ENCODE data around the gene COL2A1. TPM values are rescaled to one million over a fixed set of nuclear protein-coding genes. Genes with fewer than 3 reads are reported as not detected.

Gene COL2A1
- total RNA-seq, 1 experiment from 2014 or later, result not detected

GRCh38 chr12:48022180-48022521, 17.9 kb upstream of the COL2A1 start:
- intact Hi-C loops (cut with micrococcal nuclease; ENCODE audit: unreplicated experiment), result loop anchor here (10.0 kb wide), 1 partner anchor 117 kb away; the partner anchor contains the start of gene VDR
- CTCF ChIA-PET, result interaction anchor here (0.7 kb wide), 1 partner anchor 935 kb away, joined by 3 read pairs; the partner anchor contains the start of gene ARF3

GRCh38 chr12:48021485-48022179, 17.4 kb upstream of the COL2A1 start:
- H3K4me3 ChIP-seq, result no peak overlapping the region
- H3K4me2 ChIP-seq, result peak overlapping the region; percentile 69
- peaks cover 37% of the 10 kb centered on the region for H3K27me3 ChIP-seq (ENCODE audit: insufficient read depth, low read depth)
- TF ChIP-seq, protein P1, sequence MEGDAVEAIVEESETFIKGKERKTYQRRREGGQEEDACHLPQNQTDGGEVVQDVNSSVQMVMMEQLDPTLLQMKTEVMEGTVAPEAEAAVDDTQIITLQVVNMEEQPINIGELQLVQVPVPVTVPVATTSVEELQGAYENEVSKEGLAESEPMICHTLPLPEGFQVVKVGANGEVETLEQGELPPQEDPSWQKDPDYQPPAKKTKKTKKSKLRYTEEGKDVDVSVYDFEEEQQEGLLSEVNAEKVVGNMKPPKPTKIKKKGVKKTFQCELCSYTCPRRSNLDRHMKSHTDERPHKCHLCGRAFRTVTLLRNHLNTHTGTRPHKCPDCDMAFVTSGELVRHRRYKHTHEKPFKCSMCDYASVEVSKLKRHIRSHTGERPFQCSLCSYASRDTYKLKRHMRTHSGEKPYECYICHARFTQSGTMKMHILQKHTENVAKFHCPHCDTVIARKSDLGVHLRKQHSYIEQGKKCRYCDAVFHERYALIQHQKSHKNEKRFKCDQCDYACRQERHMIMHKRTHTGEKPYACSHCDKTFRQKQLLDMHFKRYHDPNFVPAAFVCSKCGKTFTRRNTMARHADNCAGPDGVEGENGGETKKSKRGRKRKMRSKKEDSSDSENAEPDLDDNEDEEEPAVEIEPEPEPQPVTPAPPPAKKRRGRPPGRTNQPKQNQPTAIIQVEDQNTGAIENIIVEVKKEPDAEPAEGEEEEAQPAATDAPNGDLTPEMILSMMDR (conservative IDR thresholded peaks at IDR 0.05), result no peak
- H3K9me3 ChIP-seq (ENCODE audit: insufficient read depth, low read depth), result no peaks in the 10 kb centered on the region
- peak; percentile 92 to 98 for DNase-seq
- H3K4me1 ChIP-seq (replicated peaks; ENCODE audit: insufficient read depth), result peaks cover 35% of the 10 kb centered on the region
- H3K9me2 ChIP-seq (ENCODE audit: insufficient read depth), result no peaks in the 10 kb centered on the region
- H3K27ac ChIP-seq, result no peak overlapping the region
- H3K36me3 ChIP-seq (ENCODE audit: low read depth), result no peaks in the 10 kb centered on the region
- intact Hi-C loops (cut with micrococcal nuclease; ENCODE audit: unreplicated experiment), result loop anchor here (1.0 to 10.0 kb wide), 2 partner anchors 24 to 117 kb away; partner anchors contain the start of gene VDR
- BruUV-seq (replicated peaks), result no TSS peak
- ChIA-PET POLR2A (ENCODE audit: unreplicated experiment) (interaction anchor here (0.6 to 0.8 kb wide), 3 partner anchors 14 to 1840 kb away, joined by 3 to 4 read pairs (median 3); no protein-coding TSS in a partner anchor), CTCF (interaction anchor here (0.6 to 0.7 kb wide), 2 partner anchors 189 to 936 kb away, joined by 3 to 4 read pairs; partner anchors contain the start of gene ARF3)
- H2AFZ ChIP-seq, result no peak overlapping the region
- peaks cover 22% of the 10 kb centered on the region for H3F3A ChIP-seq (ENCODE audit: insufficient read depth, low read depth)
- no peaks in the 10 kb centered on the region for H3K79me2 ChIP-seq (ENCODE audit: low read depth)
- no peaks in the 10 kb centered on the region for H4K20me1 ChIP-seq (ENCODE audit: insufficient read depth)

More at GRCh38 chr12:48022180-48022521, 17.9 kb upstream of the COL2A1 start:
- Histone ChIP-seq H3K27me3 (ENCODE audit: insufficient read depth, low read depth) (peaks cover 31% of the 10 kb centered on the region; the same call in 1 of the 2 replicates), H3F3A (ENCODE audit: insufficient read depth, low read depth) (peaks cover 22% of the 10 kb centered on the region), H3K9me2 (ENCODE audit: insufficient read depth) (no peaks in the 10 kb centered on the region), H3K4me2 (peak overlapping the region; percentile 69), H3K4me3 (no peak overlapping the region), H3K79me2 (ENCODE audit: low read depth) (no peaks in the 10 kb centered on the region), H3K4me1 (replicated peaks; ENCODE audit: insufficient read depth) (peaks cover 35% of the 10 kb centered on the region), H4K20me1 (ENCODE audit: insufficient read depth) (no peaks in the 10 kb centered on the region), H3K27ac (peak overlapping the region; percentile 10; the same call in 1 of the 2 replicates), H2AFZ (no peak overlapping the region), H3K36me3 (ENCODE audit: low read depth) (no peaks in the 10 kb centered on the region), H3K9me3 (ENCODE audit: insufficient read depth, low read depth) (no peaks in the 10 kb centered on the region)
- no peak for DNase-seq
- BruUV-seq (replicated peaks), result no TSS peak
- POLR2A ChIA-PET (ENCODE audit: unreplicated experiment), result interaction anchor here (0.6 to 0.8 kb wide), 3 partner anchors 13 to 1840 kb away, joined by 3 to 4 read pairs (median 3); no protein-coding TSS in a partner anchor
- TF ChIP-seq EZH2 (IDR thresholded peaks at IDR 0.05; ENCODE audit: low read depth), result no peak
- TF ChIP-seq, protein P1 (conservative IDR thresholded peaks at IDR 0.05), result no peak

DNA sequence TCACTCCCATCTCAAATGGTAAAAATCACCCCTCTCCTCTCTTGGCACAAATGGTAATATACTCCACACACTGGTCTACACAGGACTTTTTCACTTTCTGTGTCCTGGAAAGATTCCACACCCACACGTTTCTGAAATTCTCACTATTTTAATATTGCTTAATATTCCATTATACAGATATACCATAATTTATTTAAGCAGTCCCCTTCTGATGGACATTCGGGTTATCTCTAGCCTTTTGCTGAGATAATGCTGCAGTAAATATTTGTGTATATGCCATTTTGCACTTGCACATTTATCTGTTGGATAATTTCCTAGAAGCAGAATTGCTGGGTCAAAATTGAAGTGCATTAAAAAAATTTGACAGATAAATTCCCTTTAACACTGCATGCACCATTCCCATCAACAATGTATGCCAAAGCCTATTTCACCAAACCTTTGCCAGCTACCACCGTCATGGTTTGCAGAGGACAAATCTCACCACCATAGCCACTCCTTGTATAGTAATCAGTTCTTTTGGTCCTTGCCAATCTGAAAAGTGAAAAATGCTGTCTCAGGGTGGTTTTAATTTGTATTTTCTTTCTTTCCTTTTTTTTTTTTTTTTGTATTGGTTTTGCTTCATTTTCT, 15.5 kb upstream of the COL2A1 start:
- DNase-seq, result no peak
- POLR2A ChIA-PET (ENCODE audit: unreplicated experiment), result no interaction called here
- TF ChIP-seq EZH2 (IDR thresholded peaks at IDR 0.05; ENCODE audit: low read depth), result no peak
- TF ChIP-seq, protein P1 (conservative IDR thresholded peaks at IDR 0.05), result no peak
- H3K9me2 ChIP-seq (ENCODE audit: insufficient read depth), result no peaks in the 10 kb centered on the region
- H4K20me1 ChIP-seq (ENCODE audit: insufficient read depth), result no peaks in the 10 kb centered on the region
- no peak overlapping the region for H2AFZ ChIP-seq
- intact Hi-C loops (cut with micrococcal nuclease; ENCODE audit: unreplicated experiment), result loop anchor here (2.0 to 10.0 kb wide), 2 partner anchors 19 to 115 kb away; partner anchors contain the start of gene VDR
- no peak overlapping the region for H3K4me2 ChIP-seq
- H3K4me3 ChIP-seq, result no peak overlapping the region
- H3K36me3 ChIP-seq (ENCODE audit: low read depth), result no peaks in the 10 kb centered on the region
- H3K27me3 ChIP-seq (ENCODE audit: insufficient read depth, low read depth), result peaks cover 51% of the 10 kb centered on the region
- H3F3A ChIP-seq (ENCODE audit: insufficient read depth, low read depth), result peaks cover 22% of the 10 kb centered on the region
- no TSS peak for BruUV-seq (replicated peaks)
- CTCF ChIA-PET, result no interaction called here
- H3K79me2 ChIP-seq (ENCODE audit: low read depth), result no peaks in the 10 kb centered on the region
- peaks cover 35% of the 10 kb centered on the region for H3K4me1 ChIP-seq (replicated peaks; ENCODE audit: insufficient read depth)
- H3K27ac ChIP-seq, result no peak overlapping the region
- no peaks in the 10 kb centered on the region for H3K9me3 ChIP-seq (ENCODE audit: insufficient read depth, low read depth)

All from PC-9 (cell line).